Esophagus muscularis mucosa (tissue), 4 donors: ENCODE data around the gene PTPRN2.

ENCODE experiments used
- CTCF ChIP-seq, 3 experiments: fragments of 200-600 bp in 2 of 3; fragments of 450-650 bp in 1 of 3; sonication (generic) in 2 of 3; IDR thresholded peaks; one replicate each; pipeline ENCODE4 v1.5.1; 2017 to 2019; ENCODE audit warnings: antibody characterized with exemption in 3 of 3, mild to moderate bottlenecking in 2 of 3, moderate library complexity in 1 of 3
- EP300 ChIP-seq: sonication (generic); formaldehyde crosslinking; IDR thresholded peaks from one replicate; pipeline ENCODE4 v1.6.1; 2017; ENCODE audit warnings: antibody characterized with exemption
- POLR2A ChIP-seq: fragments of 450-650 bp; IDR thresholded peaks from one replicate; pipeline ENCODE4 v1.6.1; 2017; ENCODE audit warnings: antibody characterized with exemption, moderate library complexity, mild to moderate bottlenecking, low read depth
- POLR2AphosphoS5 ChIP-seq, 2 donors: sonication (generic); formaldehyde crosslinking; IDR thresholded peaks; one replicate each; pipeline ENCODE4 v1.6.1; 2017; ENCODE audit warnings: antibody characterized with exemption in 2 of 2

GRCh38 chr7:158467562-158467961 is 120.1 kb downstream of the PTPRN2 start:
- TF ChIP-seq CTCF (IDR thresholded peaks at IDR 0.05): no peak
- TF ChIP-seq POLR2A: no peak
- TF ChIP-seq EP300: no peak
- TF ChIP-seq POLR2AphosphoS5 (IDR thresholded peaks at IDR 0.05): no peak
